GM06990 (cell line): ENCODE measurements around the gene FAM120B.
"Not testable (repeated sequence)": the region's sequence is repeated elsewhere in the genome, so short reads cannot be mapped to it uniquely, and the experiment has no call there.

ENCODE experiments used
- DNase-seq: peaks from one replicate; pipeline ENCODE4 v3.0.0-alpha.2; 2011; ENCODE audit not compliant: insufficient read length; ENCODE audit errors: extremely low read depth
- H3K27me3 ChIP-seq: replicated peaks from 2 replicates; pipeline ENCODE4 v1.6.0; 2011; ENCODE audit warnings: low read length; ENCODE audit not compliant: control insufficient read depth, insufficient read depth
- H3K36me3 ChIP-seq: 2 replicates; pipeline ENCODE4 v1.5.1; 2011; ENCODE audit warnings: low read length; ENCODE audit not compliant: control insufficient read depth, insufficient read depth
- H3K4me3 ChIP-seq: replicated peaks from 2 replicates; pipeline ENCODE4 v1.5.1; 2011; ENCODE audit warnings: low read depth, mild to moderate bottlenecking, control low read depth, low read length
- CTCF ChIP-seq: IDR thresholded peaks from 2 replicates; pipeline ENCODE4 v1.5.1; 2011; ENCODE audit warnings: low read length, control low read depth, mild to moderate bottlenecking, inconsistent platforms; ENCODE audit not compliant: insufficient read depth, poor library complexity, severe bottlenecking

Gene FAM120B

GRCh38 chr6:170261643-170262488 is 44.7 kb upstream of the FAM120B start:
- Histone ChIP-seq H3K27me3 (no peaks in the 10 kb centered on the region; the same call in 1 of the 2 replicates), H3K36me3 (no peaks in the 10 kb centered on the region), H3K4me3 (no peak overlapping the region)
- no peak for TF ChIP-seq CTCF
- no peak for DNase-seq

GRCh38 chr6:170262489-170263088 is 44.0 kb upstream of the FAM120B start:
- TF ChIP-seq CTCF: no peak
- Histone ChIP-seq H3K4me3 (no peak overlapping the region), H3K36me3 (no peaks in the 10 kb centered on the region), H3K27me3 (no peaks in the 10 kb centered on the region)
- DNase-seq: no peak

- Histone ChIP-seq H3K27me3 (no peaks in the 10 kb centered on the region), H3K4me3 (no peak overlapping the region), H3K36me3 (no peaks in the 10 kb centered on the region)
- DNase-seq: no peak
- no peak for TF ChIP-seq CTCF
Measured at GRCh38 chr6:170263410-170263809, 43.1 kb upstream of the FAM120B start.

GRCh38 chr6:170264086-170264485 is 42.5 kb upstream of the FAM120B start:
- Histone ChIP-seq H3K36me3 (no peaks in the 10 kb centered on the region), H3K4me3 (no peak overlapping the region), H3K27me3 (no peaks in the 10 kb centered on the region)
- DNase-seq: no peak
- no peak for TF ChIP-seq CTCF

- not testable (repeated sequence) for H3K4me3 ChIP-seq, H3K27me3 ChIP-seq, DNase-seq, H3K36me3 ChIP-seq
Measured at GRCh38 chr6:170264644-170265043, 41.9 kb upstream of the FAM120B start.

- H3K36me3 ChIP-seq: no peaks in the 10 kb centered on the region
- H3K4me3 ChIP-seq: no peak overlapping the region
- TF ChIP-seq CTCF: no peak
- DNase-seq: no peak
- H3K27me3 ChIP-seq: no peaks in the 10 kb centered on the region
Measured at GRCh38 chr6:170265655-170266054, 40.9 kb upstream of the FAM120B start.
